Ishikawa (cell line): ENCODE data around the gene ACVR1B.

Source experiments
- CEBPB ChIP-seq: IDR thresholded peaks from 2 replicates; pipeline ENCODE4 v1.6.1; 2012
- EGR1 ChIP-seq: IDR thresholded peaks from 2 replicates; pipeline ENCODE4 v1.6.1; 2012
- EP300 ChIP-seq: IDR thresholded peaks from 2 replicates; pipeline ENCODE4 v1.6.1; 2012; ENCODE audit warnings: borderline replicate concordance
- MAX ChIP-seq: IDR thresholded peaks from 2 replicates; pipeline ENCODE4 v1.6.1; 2012
- RAD21 ChIP-seq: IDR thresholded peaks from 2 replicates; pipeline ENCODE4 v1.6.1; 2012; ENCODE audit warnings: low read depth
- REST ChIP-seq: IDR thresholded peaks from 2 replicates; pipeline ENCODE4 v1.6.1; 2012; ENCODE audit warnings: low read depth, mild to moderate bottlenecking

DNA sequence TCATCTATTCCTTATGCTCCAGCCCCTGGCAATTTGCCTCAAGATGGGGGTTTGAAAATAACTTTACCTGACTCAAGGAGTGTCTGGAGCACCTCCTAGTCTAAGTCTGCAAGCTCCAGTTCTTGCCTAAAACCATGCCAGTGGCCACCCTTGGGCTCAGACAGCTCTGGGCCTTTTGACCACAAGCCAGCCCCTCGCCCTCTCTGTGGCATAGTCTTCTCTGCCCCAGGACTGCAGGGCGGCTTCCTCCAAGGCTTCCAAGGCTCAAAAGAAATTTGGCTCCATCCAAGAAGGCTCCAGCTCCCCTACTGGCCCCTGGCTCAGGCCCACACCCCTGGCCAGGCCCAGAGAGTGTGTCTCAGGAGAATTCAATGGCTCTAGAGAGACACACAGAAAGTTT, 29.4 kb upstream of the ACVR1B start:
- TF ChIP-seq CEBPB = no peak
- no peak for TF ChIP-seq REST
- no peak for TF ChIP-seq EGR1
- TF ChIP-seq EP300 = no peak; the same call in 1 of the 2 replicates
- TF ChIP-seq MAX = no peak
- TF ChIP-seq RAD21 = no peak
